NCI-H2107 treated with DMSO at 0.1 percent for 48 hours (cell line): Measurements from ENCODE around the gene DRICH1.
"Not testable (repeated sequence)": the region's sequence is repeated elsewhere in the genome, so short reads cannot be mapped to it uniquely, and the experiment has no call there.

Experiments
- DNase-seq: peaks from one replicate; lab custom pipeline; 2025; ENCODE audit not compliant: unreplicated experiment; lab: John Stamatoyannopoulos, UW

The DRICH1 gene

DNA sequence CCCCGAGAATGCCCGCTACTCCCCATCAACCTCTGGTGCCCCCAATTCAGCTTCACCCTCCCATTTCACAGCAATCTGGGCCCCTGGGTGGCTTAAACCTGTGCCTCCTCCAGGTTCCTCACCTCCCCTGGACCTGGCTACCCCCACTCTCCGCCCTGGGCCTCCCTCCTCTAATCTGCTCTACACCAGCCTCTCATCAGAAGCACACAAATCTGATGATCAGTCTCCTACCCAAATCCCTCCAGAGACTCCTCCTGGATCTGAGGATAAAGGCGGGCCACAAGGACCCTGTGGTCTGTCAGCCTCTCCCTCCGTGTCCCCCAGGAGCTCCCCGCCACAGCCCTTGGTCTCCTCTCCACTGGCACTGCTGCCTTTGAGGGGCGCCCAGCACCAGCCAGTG is 28.9 kb downstream of the DRICH1 start:
- DNase-seq = no peak

GRCh38 chr22:23598805-23599518 is 33.2 kb downstream of the DRICH1 start:
- no peak for DNase-seq

DNA sequence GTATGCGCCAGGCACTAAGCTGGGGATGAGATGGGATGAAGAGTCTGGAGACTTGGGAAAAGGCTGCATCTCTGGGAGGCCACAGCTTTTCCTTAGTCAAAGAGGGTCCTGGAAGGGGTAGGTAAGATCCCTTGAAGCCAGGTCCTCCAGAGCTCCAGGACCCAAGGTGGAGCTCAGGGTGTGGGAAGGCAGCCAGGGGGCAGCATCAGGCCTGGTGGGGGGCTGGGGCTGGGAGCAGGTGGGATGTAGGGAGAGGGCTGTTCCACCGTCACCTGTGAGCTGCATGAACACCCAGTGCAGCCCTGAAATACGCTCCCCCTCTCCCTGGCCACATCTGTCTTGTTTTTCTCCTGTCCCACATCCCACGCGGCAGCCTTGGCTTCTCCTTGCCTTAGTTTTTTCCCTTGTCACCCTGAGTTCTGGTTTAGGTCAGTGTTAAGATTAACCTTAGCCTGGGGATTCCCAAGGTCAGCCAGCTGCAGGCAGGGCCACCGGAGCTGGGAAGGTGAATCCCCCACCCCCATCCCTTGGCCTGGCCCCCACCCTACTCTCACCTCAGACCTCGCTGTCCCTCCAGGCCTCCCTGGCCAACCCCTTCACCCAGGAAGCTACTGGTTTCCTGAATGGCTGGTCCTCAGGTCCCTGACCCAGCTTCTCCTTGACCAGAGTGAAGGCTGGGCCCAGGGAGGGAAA is 34.4 kb downstream of the DRICH1 start:
- not testable (repeated sequence) for DNase-seq

- DNase-seq = not testable (repeated sequence)
Measured at GRCh38 chr22:23595904-23596303, 36.2 kb downstream of the DRICH1 start.

GRCh38 chr22:23591846-23592245 is 40.3 kb downstream of the DRICH1 start:
- no peak for DNase-seq

DNA sequence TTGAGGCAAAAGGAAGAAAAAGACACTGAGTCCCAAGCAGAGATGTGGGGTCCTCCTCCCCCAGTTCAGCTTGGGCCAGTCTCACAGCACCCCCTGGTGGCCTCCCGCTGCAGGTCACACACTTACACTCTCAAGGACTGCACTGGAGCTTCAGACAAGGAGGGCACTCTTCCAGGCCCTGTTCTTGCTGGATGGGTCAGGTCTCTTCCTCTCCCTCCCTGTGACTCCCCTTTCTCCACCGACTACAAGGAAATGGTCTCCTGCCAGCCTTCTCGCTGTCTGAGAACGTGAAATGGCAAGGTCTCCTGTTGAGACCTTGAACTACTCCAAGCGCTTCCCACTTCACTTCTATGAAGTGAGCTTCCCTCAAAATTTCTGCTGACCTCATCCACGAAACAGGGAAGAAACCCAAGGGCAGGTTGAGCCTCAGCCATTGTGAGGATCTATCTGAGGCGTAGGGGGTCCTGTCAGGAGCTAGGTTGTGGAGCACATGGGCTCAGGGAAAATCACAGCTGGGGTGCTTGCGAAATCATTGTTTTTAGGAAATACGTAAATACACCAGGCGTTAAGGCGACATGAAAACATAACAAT is 40.8 kb downstream of the DRICH1 start:
- DNase-seq = peak; percentile 1

GRCh38 chr22:23583836-23584235 is 48.3 kb downstream of the DRICH1 start:
- DNase-seq = no peak

DNA sequence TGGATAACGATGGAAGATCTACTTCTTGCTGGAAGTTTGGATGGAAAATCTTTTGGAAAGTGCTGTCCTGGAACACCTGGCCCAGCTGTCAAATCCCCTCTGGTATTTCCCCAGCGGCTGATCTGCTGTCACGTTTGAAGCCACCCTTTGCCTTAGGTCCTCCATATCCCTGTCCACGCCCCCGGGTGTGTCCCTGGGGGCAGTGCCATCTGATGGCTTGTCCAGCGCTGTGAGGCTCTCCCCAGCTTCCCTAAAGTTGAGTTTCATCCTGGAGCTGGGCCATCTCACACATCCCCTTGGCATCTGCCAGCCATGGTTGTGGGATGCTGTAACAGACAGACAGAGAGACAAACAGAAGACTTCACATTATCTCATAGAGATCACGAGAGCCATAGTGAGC is 49.0 kb downstream of the DRICH1 start:
- no peak for DNase-seq

GRCh38 chr22:23581260-23581650 is 50.9 kb downstream of the DRICH1 start:
- no peak for DNase-seq

DNA sequence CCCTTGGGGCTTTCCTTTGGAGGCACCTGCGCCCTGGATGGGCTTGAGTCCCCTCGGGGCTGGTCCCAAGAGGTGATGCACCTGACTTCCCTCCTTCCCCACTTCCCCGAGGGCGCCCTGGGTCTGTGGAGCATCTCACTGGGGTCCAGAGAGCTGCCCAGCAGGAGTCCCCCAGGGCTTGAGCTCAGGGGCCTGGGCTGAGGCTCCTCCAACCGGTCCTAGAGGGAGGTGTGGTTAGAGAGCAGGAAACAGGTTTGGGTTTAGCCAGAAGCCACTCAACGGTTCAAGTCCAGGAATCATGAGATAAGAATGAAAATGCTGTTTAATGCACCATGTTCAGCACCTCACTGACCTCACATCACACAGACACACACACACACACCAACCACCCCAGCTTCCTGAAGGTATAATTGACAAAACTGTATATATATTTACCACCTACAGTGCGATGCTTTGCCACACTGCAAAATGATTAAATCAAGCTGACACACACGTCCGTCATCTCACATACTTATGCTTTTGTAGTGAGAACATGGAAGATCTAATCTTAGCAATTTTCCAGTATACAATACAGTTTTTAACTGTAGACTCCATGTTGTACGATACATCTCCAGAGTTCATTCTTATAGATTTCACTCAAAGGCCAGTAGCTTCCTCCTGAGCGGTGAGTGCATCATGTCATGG is 51.4 kb downstream of the DRICH1 start:
- DNase-seq = no peak

DNA sequence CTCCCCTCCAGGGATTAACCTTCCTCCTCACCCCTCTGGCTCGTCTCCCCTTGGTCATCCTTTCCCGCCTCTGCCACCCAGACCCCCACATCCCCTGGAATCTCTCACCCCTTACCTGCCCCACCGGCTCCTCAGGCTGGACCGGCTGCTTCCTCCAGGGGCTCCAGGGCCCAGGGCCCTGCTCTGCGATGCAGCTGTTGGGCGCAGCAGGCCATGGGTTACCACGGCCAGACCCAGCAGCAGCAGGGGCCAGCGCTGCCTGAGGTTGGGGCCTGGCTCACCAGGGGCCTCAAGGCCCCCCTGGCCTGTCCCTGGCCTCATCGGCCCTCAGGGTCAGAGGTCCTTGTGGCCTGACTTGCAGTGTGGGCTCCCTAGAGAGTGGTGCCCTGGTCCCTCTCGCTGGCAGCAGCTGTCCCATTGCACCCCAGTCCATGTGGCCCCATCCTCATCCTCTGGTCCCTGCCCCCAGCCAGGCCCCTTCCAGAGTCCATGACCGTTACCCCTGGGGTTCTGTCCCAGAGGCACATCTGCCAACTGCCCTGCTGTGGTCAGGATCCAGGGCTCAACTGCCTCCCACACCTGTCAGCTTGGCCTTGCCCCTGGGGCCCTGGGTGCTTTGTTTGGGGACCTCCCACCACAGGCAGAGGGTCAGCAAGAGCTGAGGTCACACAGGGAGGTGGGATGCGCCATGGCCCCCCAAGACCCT is 52.1 kb downstream of the DRICH1 start, which contains the start of gene IGLL1:
TSS of gene IGLL1 (minus strand) at position 421 of the 706 bp plus-strand sequence. CDS start at position 321, 100 bp downstream.
- no peak for DNase-seq

- DNase-seq = no peak
Measured at GRCh38 chr22:23579280-23579679, 52.8 kb downstream of the DRICH1 start.

DNA sequence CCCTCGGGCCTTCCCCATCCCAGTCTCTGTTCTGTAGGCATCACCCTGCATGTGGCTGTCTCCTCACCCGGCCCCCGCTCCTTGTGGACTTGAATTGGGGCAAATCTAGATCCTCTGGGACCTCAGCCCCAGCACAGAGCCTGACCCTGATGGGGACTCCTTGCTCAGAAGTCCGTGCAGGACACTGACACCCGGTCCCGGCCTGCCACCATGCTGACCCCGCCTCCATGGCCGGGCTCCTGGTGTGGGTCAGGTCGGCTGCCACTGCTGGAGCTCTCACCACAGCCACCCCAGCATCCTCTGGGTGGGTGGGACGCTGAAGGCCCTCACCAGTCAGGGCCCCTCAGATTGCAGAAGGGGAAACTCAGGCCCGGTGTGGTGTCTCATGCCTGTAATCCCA is 53.8 kb downstream of the DRICH1 start:
- no peak for DNase-seq

- no peak for DNase-seq
Measured at GRCh38 chr22:23576681-23577080, 55.4 kb downstream of the DRICH1 start.

DNA sequence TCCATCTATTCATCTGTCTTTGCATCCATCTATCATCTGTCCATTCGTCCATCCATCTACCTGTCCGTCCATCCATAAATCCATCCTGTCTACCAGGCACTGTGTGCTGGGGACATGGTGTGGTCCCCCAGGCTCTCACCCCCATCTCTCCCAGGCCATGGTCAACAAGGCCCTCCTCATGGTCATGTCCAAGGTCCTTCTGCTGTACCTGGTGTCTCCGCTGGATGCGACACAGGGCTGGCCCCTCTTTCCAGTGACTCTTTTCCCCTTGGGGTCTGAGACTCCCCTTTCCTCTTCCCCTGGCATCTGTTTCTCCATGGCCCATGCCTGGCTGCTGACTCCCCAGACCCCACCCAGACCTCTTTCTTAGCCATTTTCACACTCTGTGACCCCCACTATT is 56.5 kb downstream of the DRICH1 start:
- DNase-seq = no peak

DNA sequence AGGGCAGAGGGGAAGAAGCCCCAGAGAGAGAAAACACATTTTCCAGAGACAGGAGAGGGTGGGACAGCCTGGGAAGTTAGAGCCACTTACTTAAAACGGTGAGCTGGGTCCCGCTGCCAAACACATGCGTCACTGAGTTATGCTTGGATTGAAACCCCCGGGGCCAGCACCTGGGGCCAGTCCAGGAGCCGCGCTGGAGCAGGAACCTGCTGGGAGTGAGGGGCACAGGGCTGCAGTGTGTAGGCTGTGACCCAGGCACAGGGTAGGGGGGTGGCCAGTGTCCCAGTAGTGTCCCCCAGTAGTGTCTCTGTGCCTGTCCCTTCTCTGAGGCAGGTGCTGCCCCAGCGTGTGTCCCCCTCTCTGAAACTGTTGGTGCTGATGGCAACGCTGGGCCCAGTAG is 57.2 kb downstream of the DRICH1 start:
- no peak for DNase-seq

DNA sequence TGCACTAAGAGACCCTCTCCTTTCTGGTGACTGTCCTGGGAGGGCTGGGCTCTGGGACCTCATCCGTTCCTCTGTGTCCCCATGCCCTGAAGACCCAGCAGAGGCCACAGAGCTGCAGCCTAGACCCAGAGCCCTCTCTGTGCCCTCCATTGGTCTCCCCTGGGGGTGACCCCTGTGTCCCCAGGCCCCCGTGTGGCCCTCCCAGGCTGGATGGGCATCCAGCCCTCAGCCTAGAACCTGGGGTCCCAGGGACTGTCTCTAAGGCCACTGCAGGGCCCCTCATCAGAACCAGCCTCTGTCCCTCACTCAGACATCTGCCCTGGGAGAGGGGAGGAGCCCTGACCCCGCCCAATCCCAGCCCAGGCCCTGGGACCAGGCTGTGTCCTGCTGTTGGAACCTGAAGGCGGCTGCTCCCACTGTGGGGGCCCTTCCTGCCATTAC is 57.7 kb downstream of the DRICH1 start:
- no peak for DNase-seq

GRCh38 chr22:23573701-23574235 is 58.4 kb downstream of the DRICH1 start:
- not testable (repeated sequence) for DNase-seq

DNA sequence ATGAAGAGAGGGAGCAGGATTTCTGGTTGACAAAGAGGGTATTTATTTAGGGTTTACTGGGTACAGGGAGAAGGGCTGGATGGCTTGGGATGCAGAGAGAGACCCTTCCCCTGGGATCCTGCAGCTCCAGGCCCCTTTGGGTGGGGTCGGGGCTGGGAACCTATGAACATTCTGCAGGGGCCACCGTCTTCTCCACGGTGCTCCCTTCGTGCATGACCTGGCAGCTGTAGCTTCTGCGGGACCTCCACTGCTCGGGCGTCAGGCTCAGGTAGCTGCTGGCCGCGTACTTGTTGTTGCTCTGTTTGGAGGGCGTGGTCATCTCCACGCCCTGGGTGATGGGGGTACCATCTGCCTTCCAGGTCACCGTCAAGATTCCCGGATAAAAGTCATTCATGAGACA is 59.0 kb downstream of the DRICH1 start:
- DNase-seq = not testable (repeated sequence)

DNA sequence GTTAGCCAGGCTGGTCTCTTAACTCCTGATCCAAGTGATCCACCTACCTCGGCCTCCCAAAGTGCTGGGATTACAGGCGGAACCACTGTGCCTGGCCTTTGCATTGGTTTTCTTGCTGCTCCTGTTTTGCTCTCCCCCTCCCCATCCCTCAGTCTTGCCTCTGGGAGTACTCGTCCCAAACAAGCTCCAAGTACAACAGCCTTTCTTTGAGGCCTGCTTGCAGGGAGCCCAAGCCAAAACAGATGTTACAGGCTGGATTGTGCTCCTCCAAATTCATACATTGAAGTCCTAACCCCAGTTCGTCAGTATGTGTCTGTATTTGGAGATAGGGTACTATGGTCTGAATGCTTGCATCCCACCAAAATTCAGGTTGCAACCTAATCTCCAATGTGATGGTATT is 60.6 kb downstream of the DRICH1 start:
- no peak for DNase-seq

DNA sequence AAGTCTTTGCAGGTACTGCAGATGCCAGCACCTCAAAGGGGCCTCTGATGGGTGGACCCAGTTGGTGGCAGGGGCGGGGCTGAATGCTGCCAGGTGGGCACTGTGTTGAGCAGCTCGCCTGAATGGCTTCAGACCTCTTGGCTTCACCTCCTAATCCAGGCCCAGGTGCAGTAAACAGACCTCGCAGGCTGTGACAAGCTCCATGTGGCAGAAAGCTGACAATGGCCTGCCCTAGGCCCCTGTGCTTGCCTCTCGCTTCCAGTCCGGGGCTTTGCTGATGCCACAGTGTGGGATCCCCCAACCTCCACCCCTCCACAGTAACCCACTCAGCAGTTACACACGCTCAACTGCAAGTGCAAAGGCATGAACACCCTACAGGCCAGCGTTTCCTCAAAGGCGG is 61.4 kb downstream of the DRICH1 start:
- no peak for DNase-seq
